Measurements from ENCODE around the gene MDM1. TPM values are rescaled to one million over a fixed set of nuclear protein-coding genes. Genes with fewer than 3 reads are reported as not detected.

The MDM1 gene, protein sequence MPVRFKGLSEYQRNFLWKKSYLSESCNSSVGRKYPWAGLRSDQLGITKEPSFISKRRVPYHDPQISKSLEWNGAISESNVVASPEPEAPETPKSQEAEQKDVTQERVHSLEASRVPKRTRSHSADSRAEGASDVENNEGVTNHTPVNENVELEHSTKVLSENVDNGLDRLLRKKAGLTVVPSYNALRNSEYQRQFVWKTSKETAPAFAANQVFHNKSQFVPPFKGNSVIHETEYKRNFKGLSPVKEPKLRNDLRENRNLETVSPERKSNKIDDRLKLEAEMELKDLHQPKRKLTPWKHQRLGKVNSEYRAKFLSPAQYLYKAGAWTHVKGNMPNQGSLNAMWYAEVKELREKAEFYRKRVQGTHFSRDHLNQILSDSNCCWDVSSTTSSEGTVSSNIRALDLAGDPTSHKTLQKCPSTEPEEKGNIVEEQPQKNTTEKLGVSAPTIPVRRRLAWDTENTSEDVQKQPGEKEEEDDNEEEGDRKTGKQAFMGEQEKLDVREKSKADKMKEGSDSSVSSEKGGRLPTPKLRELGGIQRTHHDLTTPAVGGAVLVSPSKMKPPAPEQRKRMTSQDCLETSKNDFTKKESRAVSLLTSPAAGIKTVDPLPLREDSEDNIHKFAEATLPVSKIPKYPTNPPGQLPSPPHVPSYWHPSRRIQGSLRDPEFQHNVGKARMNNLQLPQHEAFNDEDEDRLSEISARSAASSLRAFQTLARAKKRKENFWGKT
- polyA plus RNA-seq: 2.9 to 7.5 TPM (median 4.6 TPM) in 3 replicates
- 10.8 TPM for polyA plus RNA-seq (2011; ENCODE audit: low read depth)
- polyA plus RNA-seq (2011; cell fraction: cytosol; rRNA removed): 1.8 and 3.6 TPM in 2 replicates
- 10.3 and 10.4 TPM in 2 replicates for polyA plus RNA-seq (2011; cell fraction: nucleus; rRNA removed)
- polyA plus RNA-seq (2012; ENCODE audit: low replicate concordance): 2.1 TPM in 2 replicates
- polyA minus RNA-seq: 0.36 to 3.7 TPM (median 2.3 TPM) in 3 replicates
- 2.3 TPM for polyA minus RNA-seq (2011; cell fraction: cytosol; rRNA and poly(A)+ RNA removed)
- polyA minus RNA-seq (2011; cell fraction: nucleus; rRNA and poly(A)+ RNA removed): 3.5 and 6.1 TPM in 2 replicates

DNA sequence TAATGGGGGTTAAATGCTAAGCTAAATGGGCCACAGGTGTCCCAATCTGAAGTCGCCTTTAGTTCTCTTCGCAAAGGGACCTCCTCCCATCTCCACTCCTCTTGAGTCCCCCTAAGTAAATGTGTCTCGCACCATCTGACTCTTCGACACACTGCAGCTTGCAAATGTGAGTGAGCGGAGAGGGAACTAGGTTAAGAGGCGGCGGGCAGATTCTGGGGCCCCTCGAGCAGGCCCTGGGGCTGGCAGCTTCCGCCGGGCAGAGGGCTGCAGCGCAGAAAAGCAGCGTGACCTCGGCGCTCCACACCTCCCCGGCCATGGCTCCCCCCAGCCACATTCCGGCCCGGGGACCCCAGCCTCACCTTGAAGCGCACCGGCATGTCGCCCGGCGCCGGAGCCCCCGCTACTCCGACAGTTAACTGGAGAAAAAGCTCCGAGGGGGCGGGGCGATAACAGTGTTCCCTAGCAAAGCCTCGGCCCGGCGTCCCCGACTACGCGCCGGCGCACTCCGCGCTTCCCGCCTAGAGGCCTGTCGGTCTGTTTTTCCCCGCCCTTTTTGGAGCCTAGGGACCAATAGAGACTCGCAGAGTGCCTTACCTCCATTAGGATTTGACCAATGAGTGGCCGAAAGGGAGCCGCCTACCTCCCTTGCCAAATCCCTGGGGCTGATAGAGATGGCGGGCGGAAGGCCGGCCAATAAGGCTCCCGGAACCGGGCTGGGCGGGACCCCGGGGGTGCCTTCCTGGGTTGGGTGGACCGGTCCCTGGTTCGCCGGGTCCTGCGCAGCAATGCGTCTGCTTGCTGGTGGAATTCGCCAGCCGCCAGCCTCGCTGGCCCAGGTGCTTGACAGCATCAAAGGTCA, at the start of gene MDM1:
TSS of gene MDM1 (minus strand) at position 494 of the 859 bp plus-strand sequence. CDS start at position 377, 117 bp downstream.
- Histone ChIP-seq H3K4me3 (ENCODE audit: control insufficient read depth in 2 of 3, extremely low read depth in 1 of 3, insufficient read depth in 2 of 3, low read depth in 1 of 3, low read length in 3 of 3) (peak within 1 kb of the TSS; percentile 75 to 93 (median 92)), H3K9ac (ENCODE audit: control insufficient read depth, extremely low read depth, insufficient read depth, low read length) (peak within 1 kb of the TSS; percentile 78), H2AFZ (ENCODE audit: control insufficient read depth, low read length) (peak within 1 kb of the TSS; percentile 96), H3K27me3 (ENCODE audit: control insufficient read depth, extremely low read depth, insufficient read depth, low read length) (no peaks in the 10 kb centered on the region), H3K79me2 (ENCODE audit: control insufficient read depth, insufficient read depth, low read length) (no peaks in the 10 kb centered on the region), H3K36me3 (ENCODE audit: control insufficient read depth in 2 of 2, extremely low read depth in 1 of 2, insufficient read depth in 2 of 2, low read length in 2 of 2) (peaks cover 0 to 2% of the 10 kb centered on the region in 2 experiments), H3K9me3 (ENCODE audit: control insufficient read depth, low read depth, low read length) (no peaks in the 10 kb centered on the region), H3K27ac (ENCODE audit: control insufficient read depth, insufficient read depth, low read length) (peak within 1 kb of the TSS; percentile 53), H3K4me1 (ENCODE audit: control insufficient read depth, extremely low read depth, insufficient read depth, low read length) (peaks cover 21% of the 10 kb centered on the region), H3K4me2 (ENCODE audit: control insufficient read depth, extremely low read depth, insufficient read depth, low read depth, low read length) (peak within 1 kb of the TSS; percentile 98), H3K9me1 (ENCODE audit: control insufficient read depth, extremely low read depth, insufficient read depth, low read length) (peaks cover 2% of the 10 kb centered on the region), H4K20me1 (ENCODE audit: control insufficient read depth, extremely low read depth, insufficient read depth, low read length) (no peaks in the 10 kb centered on the region)
- TF ChIP-seq, protein P1, sequence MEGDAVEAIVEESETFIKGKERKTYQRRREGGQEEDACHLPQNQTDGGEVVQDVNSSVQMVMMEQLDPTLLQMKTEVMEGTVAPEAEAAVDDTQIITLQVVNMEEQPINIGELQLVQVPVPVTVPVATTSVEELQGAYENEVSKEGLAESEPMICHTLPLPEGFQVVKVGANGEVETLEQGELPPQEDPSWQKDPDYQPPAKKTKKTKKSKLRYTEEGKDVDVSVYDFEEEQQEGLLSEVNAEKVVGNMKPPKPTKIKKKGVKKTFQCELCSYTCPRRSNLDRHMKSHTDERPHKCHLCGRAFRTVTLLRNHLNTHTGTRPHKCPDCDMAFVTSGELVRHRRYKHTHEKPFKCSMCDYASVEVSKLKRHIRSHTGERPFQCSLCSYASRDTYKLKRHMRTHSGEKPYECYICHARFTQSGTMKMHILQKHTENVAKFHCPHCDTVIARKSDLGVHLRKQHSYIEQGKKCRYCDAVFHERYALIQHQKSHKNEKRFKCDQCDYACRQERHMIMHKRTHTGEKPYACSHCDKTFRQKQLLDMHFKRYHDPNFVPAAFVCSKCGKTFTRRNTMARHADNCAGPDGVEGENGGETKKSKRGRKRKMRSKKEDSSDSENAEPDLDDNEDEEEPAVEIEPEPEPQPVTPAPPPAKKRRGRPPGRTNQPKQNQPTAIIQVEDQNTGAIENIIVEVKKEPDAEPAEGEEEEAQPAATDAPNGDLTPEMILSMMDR (optimal IDR thresholded peaks at IDR 0.05 in 1 of 3, IDR thresholded peaks at IDR 0.05 in 1 of 3, conservative IDR thresholded peaks at IDR 0.05 in 1 of 3; ENCODE audit: extremely low read depth in 1 of 3, insufficient read depth in 2 of 3, low read length in 3 of 3): no peak
- no peak for TF ChIP-seq EZH2 (IDR thresholded peaks at IDR 0.05; ENCODE audit: low read length)
- DNase-seq (ENCODE audit: low read depth, low spot score) (peak; percentile 65), FAIRE-seq (no peak)
- dilution Hi-C loops (cut with MboI; ENCODE audit: extremely low pct_ligation_motif_present, low sequenced_read_pairs): no loop called here

DNA sequence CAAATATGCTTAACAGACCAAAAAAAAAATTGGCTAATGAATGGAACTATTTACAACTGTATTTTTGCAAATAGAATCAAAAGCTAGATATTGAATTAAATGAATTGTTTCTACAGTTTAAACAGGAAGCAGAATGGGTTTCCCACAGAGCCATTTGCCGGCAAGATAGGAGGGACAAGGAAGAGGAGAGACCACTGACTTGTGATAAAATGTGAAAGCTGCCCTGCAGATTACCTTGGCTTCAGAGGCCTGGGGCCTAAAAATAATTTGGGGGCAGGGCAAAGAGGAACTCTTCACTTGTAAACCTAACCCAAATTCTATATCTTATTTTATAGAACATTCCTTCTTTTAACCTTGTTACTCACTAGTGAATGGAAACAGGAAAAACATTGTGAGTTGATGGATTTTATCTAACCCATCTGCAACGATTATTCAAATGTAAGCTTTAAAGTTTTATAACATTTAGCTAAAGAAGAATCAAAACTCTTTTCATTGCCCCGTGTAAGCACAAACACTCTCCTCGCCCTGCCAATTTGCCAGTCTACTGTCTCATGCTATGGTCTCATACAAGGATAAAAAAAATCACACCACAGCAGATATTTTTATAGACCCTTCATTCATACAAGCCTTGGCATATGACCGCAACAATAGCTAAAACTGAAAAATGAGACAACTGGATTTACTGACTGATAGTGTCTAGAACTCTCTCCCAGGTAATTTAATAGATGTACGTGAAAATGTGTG, 49.5 kb upstream of the MDM1 start:
- H3K9me3 ChIP-seq (ENCODE audit: control insufficient read depth, low read depth, low read length): no peaks in the 10 kb centered on the region
- H3K9me1 ChIP-seq (ENCODE audit: control insufficient read depth, extremely low read depth, insufficient read depth, low read length): no peaks in the 10 kb centered on the region
- H3K4me1 ChIP-seq (ENCODE audit: control insufficient read depth, extremely low read depth, insufficient read depth, low read length): no peaks in the 10 kb centered on the region
- dilution Hi-C loops (cut with MboI; ENCODE audit: extremely low pct_ligation_motif_present, low sequenced_read_pairs): no loop called here
- H3K4me2 ChIP-seq (ENCODE audit: control insufficient read depth, extremely low read depth, insufficient read depth, low read depth, low read length): no peak overlapping the region
- H3K27me3 ChIP-seq (ENCODE audit: control insufficient read depth, extremely low read depth, insufficient read depth, low read length): no peaks in the 10 kb centered on the region
- no peak overlapping the region for H3K27ac ChIP-seq (ENCODE audit: control insufficient read depth, insufficient read depth, low read length)
- H4K20me1 ChIP-seq (ENCODE audit: control insufficient read depth, extremely low read depth, insufficient read depth, low read length): no peaks in the 10 kb centered on the region
- no peak overlapping the region for H3K9ac ChIP-seq (ENCODE audit: control insufficient read depth, extremely low read depth, insufficient read depth, low read length)
- H3K4me3 ChIP-seq (ENCODE audit: control insufficient read depth in 2 of 3, extremely low read depth in 1 of 3, insufficient read depth in 2 of 3, low read depth in 1 of 3, low read length in 3 of 3): no peak overlapping the region
- FAIRE-seq (no peak), DNase-seq (ENCODE audit: low read depth, low spot score) (no peak)
- TF ChIP-seq, protein P1 (optimal IDR thresholded peaks at IDR 0.05 in 1 of 3, IDR thresholded peaks at IDR 0.05 in 1 of 3, conservative IDR thresholded peaks at IDR 0.05 in 1 of 3; ENCODE audit: extremely low read depth in 1 of 3, insufficient read depth in 2 of 3, low read length in 3 of 3): no peak
- no peak for TF ChIP-seq EZH2 (IDR thresholded peaks at IDR 0.05; ENCODE audit: low read length)
- no peaks in the 10 kb centered on the region for H3K36me3 ChIP-seq (ENCODE audit: control insufficient read depth in 2 of 2, extremely low read depth in 1 of 2, insufficient read depth in 2 of 2, low read length in 2 of 2)
- no peaks in the 10 kb centered on the region for H3K79me2 ChIP-seq (ENCODE audit: control insufficient read depth, insufficient read depth, low read length)
- no peak overlapping the region for H2AFZ ChIP-seq (ENCODE audit: control insufficient read depth, low read length)
